SK-N-SH (cell line): Measurements from ENCODE around the gene PTPN18. TPM values are rescaled to one million over a fixed set of nuclear protein-coding genes. Genes with fewer than 3 reads are reported as not detected.

Experiments
- CTCF ChIA-PET: fragments of 300-600, 350-600 bp; formaldehyde crosslinking; extraction: SDS; loops from one replicate; lab custom pipeline; 2021; lab: Yijun Ruan, JAX
- POLR2A ChIA-PET: fragments of 350-600 bp; sonication (Branson Sonifier 250); formaldehyde crosslinking; extraction: SDS; loops from one replicate; lab custom pipeline; 2020; ENCODE audit warnings: antibody characterized with exemption, inconsistent platforms; lab: Yijun Ruan, JAX
- DNase-seq: peaks from one replicate; pipeline ENCODE4 v3.0.0; 2012
- H2AFZ ChIP-seq: fragments of 200-600 bp; sonication (generic); 2 replicates; pipeline ENCODE4 v1.8.1; 2016; ENCODE audit warnings: antibody characterized with exemption, mild to moderate bottlenecking, low read depth
- H3F3A ChIP-seq: fragments of 200-600 bp; sonication (generic); replicated peaks from 2 replicates; pipeline ENCODE3; 2016; ENCODE audit warnings: antibody characterized with exemption, mild to moderate bottlenecking; ENCODE audit not compliant: insufficient read depth
- H3K27ac ChIP-seq, 2 experiments: fragments of 200-500 bp in 1 of 2; fragments of 200-600 bp in 1 of 2; sonication (Bioruptor generic) in 1 of 2; sonication (generic), shearing (Covaris generic) in 1 of 2; 2 replicates each; pipeline versions ENCODE4 v1.5.1 to v1.6.1; 2014 to 2016; ENCODE audit warnings: low read depth in 2 of 2, inconsistent platforms in 1 of 2, low read length in 1 of 2, mild to moderate bottlenecking in 1 of 2, mixed read lengths in 1 of 2
- H3K27me3 ChIP-seq: fragments of 200-600 bp; sonication (generic), shearing (Covaris generic); 2 replicates; pipeline ENCODE4 v1.6.1; 2016; ENCODE audit warnings: mixed run types; ENCODE audit not compliant: insufficient read depth
- H3K36me3 ChIP-seq, 2 experiments: fragments of 200-500 bp in 1 of 2; fragments of 200-600 bp in 1 of 2; sonication (Bioruptor generic) in 1 of 2; sonication (generic) in 1 of 2; replicated peaks in 1 of 2; 2 replicates each; pipeline versions ENCODE3 to v1.5.1; 2014 to 2016; ENCODE audit warnings: low read length in 1 of 2, mild to moderate bottlenecking in 1 of 2; ENCODE audit not compliant: insufficient read depth in 2 of 2, control insufficient read depth in 1 of 2
- H3K4me1 ChIP-seq, 2 experiments: fragments of 200-500 bp in 1 of 2; fragments of 200-600 bp in 1 of 2; sonication (Bioruptor generic) in 1 of 2; sonication (generic), shearing (Covaris generic) in 1 of 2; 2 replicates each; pipeline versions ENCODE4 v1.5.1 to v1.6.1; 2014 to 2016; ENCODE audit warnings: low read depth in 1 of 2, low read length in 1 of 2, mixed run types in 1 of 2; ENCODE audit not compliant: insufficient read depth in 2 of 2, control insufficient read depth in 1 of 2
- H3K4me2 ChIP-seq: fragments of 200-600 bp; sonication (generic), shearing (Covaris generic); 2 replicates; pipeline ENCODE4 v1.6.1; 2017; ENCODE audit warnings: mixed run types
- H3K4me3 ChIP-seq, 2 experiments: fragments of 200-500 bp in 1 of 2; fragments of 200-600 bp in 1 of 2; sonication (Bioruptor generic) in 1 of 2; sonication (generic), shearing (Covaris generic) in 1 of 2; 2 replicates each; pipeline versions ENCODE4 v1.5.1 to v1.8.1; 2014 to 2016; ENCODE audit warnings: low read depth in 2 of 2, inconsistent platforms in 1 of 2, low read length in 1 of 2, mild to moderate bottlenecking in 1 of 2, mixed read lengths in 1 of 2, moderate library complexity in 1 of 2
- H3K79me2 ChIP-seq: fragments of 200-600 bp; sonication (generic); 2 replicates; pipeline ENCODE4 v1.8.1; 2017; ENCODE audit warnings: mild to moderate bottlenecking; ENCODE audit not compliant: insufficient read depth
- H3K9ac ChIP-seq: fragments of 200-600 bp; sonication (generic); 2 replicates; pipeline ENCODE4 v1.6.1; 2017; ENCODE audit warnings: mixed run types
- H3K9me2 ChIP-seq: fragments of 200-600 bp; sonication (generic); 2 replicates; pipeline ENCODE4 v1.6.1; 2017; ENCODE audit warnings: mixed run types
- H3K9me3 ChIP-seq: fragments of 200-600 bp; sonication (generic); 2 replicates; pipeline ENCODE4 v1.6.1; 2017; ENCODE audit warnings: mixed run types, mild to moderate bottlenecking, moderate library complexity
- H4K20me1 ChIP-seq: fragments of 200-600 bp; sonication (generic); 2 replicates; pipeline ENCODE4 v1.6.1; 2017; ENCODE audit warnings: mild to moderate bottlenecking, mixed run types; ENCODE audit not compliant: insufficient read depth
- ELF1 ChIP-seq: IDR thresholded peaks from 2 replicates; pipeline ENCODE4 v1.4.0; 2012
- EZH2phosphoT487 ChIP-seq: fragments of 200-600 bp; sonication (generic); IDR thresholded peaks from 2 replicates; pipeline ENCODE4 v1.6.1; 2017; ENCODE audit warnings: low read depth, mixed run types, mild to moderate bottlenecking, antibody characterized with exemption, moderate library complexity, borderline replicate concordance
- GATA2 ChIP-seq: sonication (generic); formaldehyde crosslinking; IDR thresholded peaks from 2 replicates; pipeline ENCODE4 v1.5.0; 2020; ENCODE audit warnings: mild to moderate bottlenecking, missing genetic modification reagents
- IRF3 ChIP-seq: fragments of 150-350 bp; IDR thresholded peaks from 2 replicates; pipeline ENCODE4 v1.6.1; 2016; ENCODE audit warnings: mild to moderate bottlenecking, low read depth, low read length
- JUND ChIP-seq: IDR thresholded peaks from 2 replicates; pipeline ENCODE4 v1.4.0; 2012
- PBX3 ChIP-seq: IDR thresholded peaks from 2 replicates; pipeline ENCODE4; 2012
- REST ChIP-seq: IDR thresholded peaks from 2 replicates; pipeline ENCODE4 v1.6.1; 2012; ENCODE audit warnings: mild to moderate bottlenecking, low read depth, low read length, moderate library complexity
- SMC3 ChIP-seq: IDR thresholded peaks from 2 replicates; pipeline ENCODE4 v1.6.1; 2012; ENCODE audit warnings: low read depth, low read length, improper control_type of control experiment
- TAF1 ChIP-seq: IDR thresholded peaks from 2 replicates; pipeline ENCODE4 v1.6.1; 2012; ENCODE audit warnings: low read depth, mild to moderate bottlenecking, low read length, moderate library complexity, borderline replicate concordance
- TEAD4 ChIP-seq: IDR thresholded peaks from 2 replicates; pipeline ENCODE4 v1.4.0; 2012; ENCODE audit warnings: mild to moderate bottlenecking, borderline replicate concordance; ENCODE audit not compliant: insufficient read depth
- USF1 ChIP-seq: IDR thresholded peaks from 2 replicates; pipeline ENCODE4 v1.4.0; 2012; ENCODE audit warnings: low read depth, borderline replicate concordance
- YY1 ChIP-seq: IDR thresholded peaks from 2 replicates; pipeline ENCODE4 v1.4.0; 2012; ENCODE audit warnings: low read depth, mild to moderate bottlenecking
- WGBS: methylation state at CpG from one replicate; pipeline ENCODE4 v1.1.6; 2017; ENCODE audit warnings: low lambda C conversion rate; 5-methylcytosine and 5-hydroxymethylcytosine counted together
- polyA plus RNA-seq, 3 experiments: library from polyadenylated mRNA; depleted of rRNA; stranded (reverse); fragments of >200 nt; gene quantifications; 2 replicates each; pipeline ENCODE4 v1.2.3, GENCODE V29; 2012

The PTPN18 gene
- polyA plus RNA-seq, 1 of the 3 experiments (the other 2 are of a cell fraction): 30.4 TPM

GRCh38 chr2:130313812-130314334, 42.0 kb upstream of the PTPN18 start:
- no peak for TF ChIP-seq TAF1
- TF ChIP-seq JUND: no peak
- 48% methylated on average over 8 of the region's 12 CpGs for WGBS
- ChIA-PET CTCF (no interaction called here), POLR2A (no interaction called here)
- no peak overlapping the region for H2AFZ ChIP-seq
- no peak overlapping the region for H3K4me3 ChIP-seq
- DNase-seq: no peak
- no peaks in the 10 kb centered on the region for H4K20me1 ChIP-seq
- no peaks in the 10 kb centered on the region for H3K36me3 ChIP-seq
- no peaks in the 10 kb centered on the region for H3F3A ChIP-seq
- H3K4me1 ChIP-seq: no peaks in the 10 kb centered on the region
- no peak overlapping the region for H3K4me2 ChIP-seq
- H3K27me3 ChIP-seq: no peaks in the 10 kb centered on the region
- no peaks in the 10 kb centered on the region for H3K79me2 ChIP-seq
- no peak overlapping the region for H3K27ac ChIP-seq
- H3K9me3 ChIP-seq: no peaks in the 10 kb centered on the region
- H3K9ac ChIP-seq: no peak overlapping the region
- H3K9me2 ChIP-seq: no peaks in the 10 kb centered on the region

GRCh38 chr2:130314377-130314776, 41.5 kb upstream of the PTPN18 start:
- Histone ChIP-seq H2AFZ (no peak overlapping the region), H3K9me3 (no peaks in the 10 kb centered on the region), H3K27ac (no peak overlapping the region), H3K36me3 (no peaks in the 10 kb centered on the region), H3K27me3 (no peaks in the 10 kb centered on the region), H3K79me2 (no peaks in the 10 kb centered on the region), H3K4me1 (no peaks in the 10 kb centered on the region), H3K9me2 (no peaks in the 10 kb centered on the region), H3F3A (no peaks in the 10 kb centered on the region), H3K4me2 (no peak overlapping the region), H3K4me3 (no peak overlapping the region), H4K20me1 (no peaks in the 10 kb centered on the region), H3K9ac (no peak overlapping the region)
- no peak for DNase-seq
- WGBS: 20% methylated on average over 1 of the region's 3 CpGs
- TF ChIP-seq PBX3: no peak
- TF ChIP-seq TEAD4: no peak
- no peak for TF ChIP-seq GATA2 (CRISPR knock-in tag)
- no peak for TF ChIP-seq ELF1
- TF ChIP-seq REST: no peak
- no peak for TF ChIP-seq IRF3
- TF ChIP-seq YY1: no peak
- no peak for TF ChIP-seq USF1
- no peak for TF ChIP-seq TAF1
- TF ChIP-seq SMC3: no peak
- TF ChIP-seq EZH2phosphoT487: no peak
- ChIA-PET CTCF (no interaction called here), POLR2A (no interaction called here)
